Osteoblast (primary cell): ENCODE data around the gene RANGRF. TPM values are rescaled to one million over a fixed set of nuclear protein-coding genes. Genes with fewer than 3 reads are reported as not detected.
A peak's percentile ranks its signal among the peaks of the same experiment; 100 is the strongest.

Experiments used
- DNase-seq: peaks from one replicate; pipeline ENCODE4 v3.0.0; 2011; ENCODE audit warnings: low spot score, mixed read lengths; ENCODE audit not compliant: insufficient read length; ENCODE audit errors: missing footprints
- H2AFZ ChIP-seq: 2 replicates; pipeline ENCODE4 v1.6.0; 2011; ENCODE audit warnings: mild to moderate bottlenecking, low read length
- H3K27ac ChIP-seq: 2 replicates; pipeline ENCODE4 v1.5.1; 2011; ENCODE audit warnings: mild to moderate bottlenecking, low read depth, low read length, moderate library complexity
- H3K27me3 ChIP-seq: 2 replicates; pipeline ENCODE4 v1.6.0; 2012; ENCODE audit warnings: mild to moderate bottlenecking, control low read depth, inconsistent platforms, low read length, moderate library complexity; ENCODE audit not compliant: insufficient read depth
- H3K36me3 ChIP-seq: 2 replicates; pipeline ENCODE4 v1.5.1; 2011; ENCODE audit warnings: mild to moderate bottlenecking, low read length, control low read depth, moderate library complexity; ENCODE audit not compliant: insufficient read depth
- H3K4me1 ChIP-seq: 2 replicates; pipeline ENCODE4 v1.5.1; 2011; ENCODE audit warnings: mild to moderate bottlenecking, low read length, control low read depth, moderate library complexity; ENCODE audit not compliant: insufficient read depth
- H3K4me2 ChIP-seq: 2 replicates; pipeline ENCODE4 v1.6.0; 2011; ENCODE audit warnings: mild to moderate bottlenecking, low read length; ENCODE audit not compliant: insufficient read depth
- H3K4me3 ChIP-seq: fragments of 200-600 bp; sonication (generic); 3 replicates; pipeline ENCODE4 v1.5.1; 2012; ENCODE audit warnings: mild to moderate bottlenecking, low read length, inconsistent platforms; ENCODE audit not compliant: insufficient read depth
- H3K79me2 ChIP-seq: 2 replicates; pipeline ENCODE4 v1.6.0; 2012; ENCODE audit warnings: mild to moderate bottlenecking, low read length, control low read depth, inconsistent platforms; ENCODE audit not compliant: insufficient read depth
- H3K9me3 ChIP-seq: 2 replicates; pipeline ENCODE4 v1.5.1; 2011; ENCODE audit warnings: low read depth, low read length, control low read depth
- H4K20me1 ChIP-seq: 2 replicates; pipeline ENCODE4 v1.6.0; 2012; ENCODE audit warnings: mild to moderate bottlenecking, low read length, control low read depth; ENCODE audit not compliant: insufficient read depth
- CTCF ChIP-seq: IDR thresholded peaks from 2 replicates; pipeline ENCODE4 v1.5.1; 2011; ENCODE audit warnings: mild to moderate bottlenecking, low read depth, low read length, moderate library complexity; ENCODE audit errors: extremely low read depth
- total RNA-seq: library from RNA; depleted of rRNA; stranded (reverse); fragments of >200 nt; gene quantifications from 2 replicates; pipeline ENCODE4 v1.2.3, GENCODE V29; 2012

The RANGRF gene
- total RNA-seq, 1 donor, result 8.3 TPM

DNA sequence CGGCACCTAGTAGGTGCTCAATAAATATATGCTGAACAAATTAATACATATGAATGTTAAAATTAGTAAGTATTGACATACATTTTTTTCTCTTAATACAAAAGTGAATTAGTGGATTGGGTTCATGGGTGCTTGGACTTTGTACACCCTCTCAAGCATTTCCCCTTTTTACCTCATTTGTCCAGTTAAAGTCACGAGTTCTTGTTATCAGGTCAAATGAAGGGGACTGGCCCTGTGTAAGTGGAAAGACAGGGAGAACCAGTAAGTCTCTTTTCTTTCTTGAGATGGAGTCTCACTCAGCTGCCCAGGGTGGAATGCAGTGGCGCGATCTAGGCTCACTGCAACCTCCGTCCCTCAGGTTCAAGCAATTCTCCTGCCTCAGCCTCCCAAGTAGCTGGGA lies 13.7 kb upstream of the RANGRF start:
- H3K4me2 ChIP-seq, result no peak overlapping the region
- H3K79me2 ChIP-seq, result no peaks in the 10 kb centered on the region
- no peak overlapping the region for H2AFZ ChIP-seq
- H4K20me1 ChIP-seq, result no peaks in the 10 kb centered on the region
- no peak overlapping the region for H3K4me3 ChIP-seq
- TF ChIP-seq CTCF, result no peak
- peaks cover 8% of the 10 kb centered on the region for H3K36me3 ChIP-seq
- no peak for DNase-seq
- H3K27ac ChIP-seq, result no peak overlapping the region
- H3K4me1 ChIP-seq, result no peaks in the 10 kb centered on the region
- no peaks in the 10 kb centered on the region for H3K27me3 ChIP-seq
- H3K9me3 ChIP-seq, result no peaks in the 10 kb centered on the region

DNA sequence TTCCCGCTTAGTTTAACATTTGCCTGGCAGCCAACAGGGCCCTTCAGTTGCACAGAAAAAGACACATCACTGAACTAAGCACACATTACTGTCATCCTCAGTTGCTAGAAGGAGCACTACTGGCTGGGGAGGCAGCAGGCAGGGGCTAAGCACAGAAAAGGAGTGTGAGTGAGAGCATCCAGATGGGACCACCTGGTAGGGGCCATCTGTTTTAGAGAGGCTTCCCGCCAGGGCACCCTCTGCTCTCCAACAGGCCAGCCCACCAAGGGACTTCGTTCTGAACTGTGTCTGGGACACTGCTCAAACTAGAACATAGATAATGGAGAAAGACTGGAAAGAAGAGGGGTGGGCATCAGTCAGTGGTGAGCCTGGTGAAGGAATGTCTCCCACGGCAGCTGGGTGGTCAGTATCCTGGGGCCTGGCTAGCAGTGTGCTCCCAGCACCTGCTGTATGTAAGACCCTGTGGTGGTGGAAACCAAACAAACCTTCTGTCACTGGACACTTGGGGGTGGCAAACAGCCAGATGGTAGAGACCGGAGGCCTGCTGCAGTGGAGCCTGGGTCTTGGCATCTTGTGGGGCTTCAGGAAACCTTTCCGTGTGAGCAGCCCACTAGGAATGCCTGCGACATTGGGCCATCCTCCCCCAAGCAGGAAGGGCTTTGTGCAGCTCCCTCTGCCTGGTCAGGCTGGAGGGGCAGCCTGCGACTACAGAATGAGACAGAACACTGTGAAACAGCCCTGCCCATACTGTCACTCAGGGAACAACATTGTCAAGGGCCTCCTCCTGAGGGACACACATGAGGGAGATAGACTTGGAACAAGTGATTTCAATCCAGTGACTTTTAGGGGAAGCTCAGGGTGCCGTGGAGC lies 12.8 kb upstream of the RANGRF start:
- Histone ChIP-seq H3K9me3 (no peaks in the 10 kb centered on the region), H3K4me1 (no peaks in the 10 kb centered on the region), H3K27me3 (no peaks in the 10 kb centered on the region), H3K4me2 (no peak overlapping the region), H3K27ac (no peak overlapping the region), H4K20me1 (no peaks in the 10 kb centered on the region), H2AFZ (no peak overlapping the region), H3K4me3 (no peak overlapping the region), H3K36me3 (peaks cover under 1% of the 10 kb centered on the region), H3K79me2 (no peaks in the 10 kb centered on the region)
- no peak for TF ChIP-seq CTCF
- peak; percentile 62 for DNase-seq

DNA sequence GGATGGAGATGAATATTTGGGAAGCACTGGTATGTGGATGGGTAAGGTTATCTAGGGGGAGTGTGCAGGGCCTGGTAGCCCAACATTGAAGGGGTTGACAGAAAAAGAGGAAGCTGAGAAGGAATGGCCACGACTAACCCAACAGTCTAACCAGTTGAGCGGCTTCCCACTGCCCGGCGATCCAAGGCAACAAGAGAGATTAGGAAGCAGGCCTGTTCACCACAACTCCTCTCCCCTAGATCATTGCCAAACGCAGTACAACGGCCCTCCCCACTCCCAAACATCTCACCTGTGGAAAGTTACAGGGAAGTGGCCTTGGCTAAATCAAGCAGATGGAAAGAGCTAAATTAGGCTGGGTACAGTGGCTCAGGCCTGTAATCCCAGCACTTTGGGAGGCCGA lies 11.2 kb upstream of the RANGRF start:
- peak; percentile 18 for DNase-seq
- H3K79me2 ChIP-seq, result no peaks in the 10 kb centered on the region
- H4K20me1 ChIP-seq, result no peaks in the 10 kb centered on the region
- H3K4me1 ChIP-seq, result peaks cover 6% of the 10 kb centered on the region
- no peak overlapping the region for H3K27ac ChIP-seq
- H3K4me3 ChIP-seq, result no peak overlapping the region
- no peak for TF ChIP-seq CTCF
- no peaks in the 10 kb centered on the region for H3K27me3 ChIP-seq
- H3K9me3 ChIP-seq, result no peaks in the 10 kb centered on the region
- H3K4me2 ChIP-seq, result no peak overlapping the region
- H3K36me3 ChIP-seq, result no peaks in the 10 kb centered on the region
- H2AFZ ChIP-seq, result no peak overlapping the region

DNA sequence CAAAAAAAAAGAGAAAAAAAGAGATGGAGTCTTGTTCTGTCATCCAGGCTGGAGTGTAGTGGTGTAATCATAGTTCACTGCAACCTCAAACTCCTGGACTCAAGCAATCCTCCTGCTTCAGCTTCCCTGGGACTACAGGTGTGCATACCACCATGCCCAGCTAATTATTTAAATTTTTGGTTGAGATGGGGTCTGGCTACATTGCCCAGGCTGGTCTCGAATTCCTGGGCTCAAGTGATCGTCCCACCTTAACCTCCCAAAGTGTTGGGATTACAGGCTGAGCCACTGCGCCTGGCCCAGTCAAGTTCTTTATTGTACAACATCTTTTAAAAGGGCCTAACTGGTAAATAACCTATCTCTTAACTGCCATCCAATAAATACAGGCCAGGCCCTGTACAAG lies 6.1 kb upstream of the RANGRF start:
- Histone ChIP-seq H3K4me3 (no peak overlapping the region), H3K27ac (no peak overlapping the region), H3K4me2 (no peak overlapping the region), H2AFZ (no peak overlapping the region), H3K9me3 (no peaks in the 10 kb centered on the region), H3K36me3 (no peaks in the 10 kb centered on the region), H3K79me2 (no peaks in the 10 kb centered on the region), H3K27me3 (no peaks in the 10 kb centered on the region), H3K4me1 (peaks cover 6% of the 10 kb centered on the region), H4K20me1 (no peaks in the 10 kb centered on the region)
- no peak for TF ChIP-seq CTCF
- no peak for DNase-seq
